Measurements from ENCODE around the gene SGMS2. TPM values are rescaled to one million over a fixed set of nuclear protein-coding genes. Genes with fewer than 3 reads are reported as not detected.
A peak's percentile ranks its signal among the peaks of the same experiment; 100 is the strongest.

SGMS2 gene
- total RNA-seq, 1 donor from 2014 or later: 95.0 TPM

DNA sequence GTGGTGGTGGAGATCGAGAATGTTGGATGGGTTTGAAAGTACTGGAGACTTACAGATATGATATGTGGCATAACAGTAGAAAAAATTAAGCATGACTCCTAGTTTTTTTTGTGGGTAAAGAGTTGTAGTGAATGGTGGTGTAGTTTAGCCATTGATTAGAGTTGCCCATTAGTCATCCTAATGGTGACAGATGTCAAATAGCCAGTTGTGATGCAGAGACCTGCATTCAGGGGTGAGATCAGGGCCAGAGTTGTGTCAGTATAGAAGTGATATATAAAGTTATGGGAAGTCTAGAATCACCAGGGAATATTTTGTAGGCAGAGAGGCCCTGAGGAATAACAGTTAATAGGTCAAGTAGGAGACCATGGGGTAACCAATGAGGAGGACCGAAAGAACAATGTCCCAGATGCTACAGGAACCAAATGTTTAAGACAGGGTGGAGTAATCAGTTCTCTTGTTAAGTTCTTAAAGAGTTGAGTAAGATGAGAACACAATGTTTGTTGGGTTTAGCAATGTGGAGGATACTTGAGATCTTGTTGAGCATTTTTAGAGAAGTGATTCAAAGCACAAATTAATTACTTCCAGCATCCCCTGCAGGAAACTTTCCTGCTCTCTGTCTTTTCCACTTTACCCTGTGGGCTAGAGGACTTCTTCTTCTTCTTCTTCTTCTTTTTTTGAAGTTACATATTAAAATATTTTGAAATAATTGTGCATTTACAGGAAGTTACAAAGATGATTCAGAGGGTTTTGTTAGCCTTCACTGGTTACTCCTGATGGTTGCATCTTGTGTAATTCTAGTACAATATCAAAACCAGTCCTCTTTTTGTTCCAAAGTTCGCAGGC, 13.3 kb downstream of the SGMS2 start:
- FAIRE-seq (no peak), DNase-seq (ENCODE audit: low read depth) (peak; percentile 65)
- TF ChIP-seq, protein P1, sequence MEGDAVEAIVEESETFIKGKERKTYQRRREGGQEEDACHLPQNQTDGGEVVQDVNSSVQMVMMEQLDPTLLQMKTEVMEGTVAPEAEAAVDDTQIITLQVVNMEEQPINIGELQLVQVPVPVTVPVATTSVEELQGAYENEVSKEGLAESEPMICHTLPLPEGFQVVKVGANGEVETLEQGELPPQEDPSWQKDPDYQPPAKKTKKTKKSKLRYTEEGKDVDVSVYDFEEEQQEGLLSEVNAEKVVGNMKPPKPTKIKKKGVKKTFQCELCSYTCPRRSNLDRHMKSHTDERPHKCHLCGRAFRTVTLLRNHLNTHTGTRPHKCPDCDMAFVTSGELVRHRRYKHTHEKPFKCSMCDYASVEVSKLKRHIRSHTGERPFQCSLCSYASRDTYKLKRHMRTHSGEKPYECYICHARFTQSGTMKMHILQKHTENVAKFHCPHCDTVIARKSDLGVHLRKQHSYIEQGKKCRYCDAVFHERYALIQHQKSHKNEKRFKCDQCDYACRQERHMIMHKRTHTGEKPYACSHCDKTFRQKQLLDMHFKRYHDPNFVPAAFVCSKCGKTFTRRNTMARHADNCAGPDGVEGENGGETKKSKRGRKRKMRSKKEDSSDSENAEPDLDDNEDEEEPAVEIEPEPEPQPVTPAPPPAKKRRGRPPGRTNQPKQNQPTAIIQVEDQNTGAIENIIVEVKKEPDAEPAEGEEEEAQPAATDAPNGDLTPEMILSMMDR (IDR thresholded peaks at IDR 0.05; ENCODE audit: insufficient read depth, low read length, severe bottlenecking): no peak
- Histone ChIP-seq H3K4me3 (ENCODE audit: low read depth, low read length) (no peak overlapping the region), H3K27me3 (ENCODE audit: control insufficient read depth, insufficient read depth, low read length) (no peaks in the 10 kb centered on the region), H3K36me3 (ENCODE audit: control insufficient read depth, insufficient read depth, low read length) (no peaks in the 10 kb centered on the region)

GRCh38 chr4:107838861-107839565, 14.3 kb downstream of the SGMS2 start:
- FAIRE-seq (no peak), DNase-seq (ENCODE audit: low read depth) (peak; percentile 37)
- no peaks in the 10 kb centered on the region for H3K36me3 ChIP-seq (ENCODE audit: control insufficient read depth, insufficient read depth, low read length)
- no peak overlapping the region for H3K4me3 ChIP-seq (ENCODE audit: low read depth, low read length)
- TF ChIP-seq, protein P1 (IDR thresholded peaks at IDR 0.05; ENCODE audit: insufficient read depth, low read length, severe bottlenecking): no peak
- H3K27me3 ChIP-seq (ENCODE audit: control insufficient read depth, insufficient read depth, low read length): no peaks in the 10 kb centered on the region

DNA sequence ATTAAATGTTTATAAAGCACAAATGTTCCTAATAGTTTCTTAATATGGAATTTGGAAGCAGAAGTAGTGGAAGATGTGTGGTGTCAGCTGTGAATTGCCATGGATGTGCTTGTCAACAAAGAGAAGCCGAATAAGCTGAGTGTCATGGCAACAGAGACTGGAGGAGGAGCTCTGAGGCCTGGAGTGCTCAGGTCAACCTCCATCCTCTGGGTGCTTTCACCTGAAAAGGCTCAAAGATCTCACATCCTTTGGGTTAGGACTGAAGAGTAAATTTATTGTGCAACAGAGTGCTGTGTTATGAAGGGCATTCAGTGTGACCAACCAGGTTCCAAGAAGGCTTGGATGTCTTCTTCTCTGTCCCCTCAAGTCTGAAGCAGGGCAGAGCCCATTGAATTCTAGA, 18.7 kb downstream of the SGMS2 start:
- Histone ChIP-seq H3K4me3 (ENCODE audit: low read depth, low read length) (no peak overlapping the region), H3K36me3 (ENCODE audit: control insufficient read depth, insufficient read depth, low read length) (no peaks in the 10 kb centered on the region), H3K27me3 (ENCODE audit: control insufficient read depth, insufficient read depth, low read length) (no peaks in the 10 kb centered on the region)
- FAIRE-seq: no peak
- TF ChIP-seq, protein P1 (IDR thresholded peaks at IDR 0.05; ENCODE audit: insufficient read depth, low read length, severe bottlenecking): no peak
- DNase-seq (ENCODE audit: low read depth): no peak

- peak; percentile 52 for DNase-seq (ENCODE audit: low read depth)
- no peak for FAIRE-seq
- no peaks in the 10 kb centered on the region for H3K36me3 ChIP-seq (ENCODE audit: control insufficient read depth, insufficient read depth, low read length)
- no peak overlapping the region for H3K4me3 ChIP-seq (ENCODE audit: low read depth, low read length)
- no peaks in the 10 kb centered on the region for H3K27me3 ChIP-seq (ENCODE audit: control insufficient read depth, insufficient read depth, low read length)
- TF ChIP-seq, protein P1 (IDR thresholded peaks at IDR 0.05; ENCODE audit: insufficient read depth, low read length, severe bottlenecking): no peak
Observed at GRCh38 chr4:107845681-107846080, 20.9 kb downstream of the SGMS2 start.

DNA sequence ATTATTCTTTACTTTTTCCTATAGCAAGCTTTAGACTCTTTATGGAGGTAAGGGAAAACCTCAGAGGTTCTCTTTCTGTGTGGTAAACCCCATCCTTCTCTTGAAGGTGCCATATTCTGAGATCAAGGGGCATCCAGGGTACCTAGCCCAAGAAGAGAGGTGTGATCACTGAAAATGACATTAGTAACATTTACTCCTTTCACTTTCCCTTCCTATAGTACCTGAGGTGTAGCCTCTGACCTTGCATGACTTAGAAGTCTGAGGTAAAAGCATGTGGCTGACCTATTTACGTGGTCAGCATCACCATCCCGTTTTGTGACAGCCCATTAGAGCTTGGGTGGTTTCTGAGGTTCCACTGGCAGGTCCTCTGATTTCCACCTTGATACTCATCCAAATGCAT, 25.7 kb downstream of the SGMS2 start:
- DNase-seq (ENCODE audit: low read depth) (no peak), FAIRE-seq (peak; percentile 36)
- Histone ChIP-seq H3K27me3 (ENCODE audit: control insufficient read depth, insufficient read depth, low read length) (no peaks in the 10 kb centered on the region), H3K36me3 (ENCODE audit: control insufficient read depth, insufficient read depth, low read length) (no peaks in the 10 kb centered on the region), H3K4me3 (ENCODE audit: low read depth, low read length) (no peak overlapping the region)
- TF ChIP-seq, protein P1 (IDR thresholded peaks at IDR 0.05; ENCODE audit: insufficient read depth, low read length, severe bottlenecking): no peak

Measured in bronchial epithelial cell (primary cell).